ENCODE data around the gene SLCO4A1.

The SLCO4A1 gene

GRCh38 chr20:62638679-62639406 is 3.5 kb upstream of the SLCO4A1 start:
- DNase-seq = no peak

DNA sequence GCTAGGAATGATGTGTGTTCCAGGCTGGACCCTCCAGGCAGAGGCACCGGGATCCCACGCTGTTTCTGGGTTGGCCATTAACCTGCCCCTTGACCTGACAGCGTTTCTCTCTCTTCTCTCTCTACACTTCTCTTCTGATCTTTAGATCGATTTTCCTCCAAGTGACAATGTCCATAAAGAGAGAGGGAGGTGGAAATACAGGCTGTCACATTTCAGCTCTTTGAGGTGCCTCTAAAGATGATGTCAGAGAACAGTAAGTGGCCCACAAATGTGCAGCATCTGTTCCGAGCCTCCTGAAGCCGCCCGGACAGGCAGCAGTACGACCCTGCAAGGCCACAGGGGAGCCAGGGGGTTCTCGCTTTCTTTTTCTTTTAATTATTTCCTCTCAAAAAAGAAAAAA is 2.5 kb upstream of the SLCO4A1 start:
- no peak for DNase-seq

- no peak for DNase-seq
Measured at GRCh38 chr20:62640870-62641269, 1.4 kb upstream of the SLCO4A1 start.

GRCh38 chr20:62641321-62642050 is 817 bp upstream of the SLCO4A1 start:
- DNase-seq = peak; percentile 66

GRCh38 chr20:62642666-62643520 is 590 bp downstream of the SLCO4A1 start:
- DNase-seq = peak; percentile 82

DNA sequence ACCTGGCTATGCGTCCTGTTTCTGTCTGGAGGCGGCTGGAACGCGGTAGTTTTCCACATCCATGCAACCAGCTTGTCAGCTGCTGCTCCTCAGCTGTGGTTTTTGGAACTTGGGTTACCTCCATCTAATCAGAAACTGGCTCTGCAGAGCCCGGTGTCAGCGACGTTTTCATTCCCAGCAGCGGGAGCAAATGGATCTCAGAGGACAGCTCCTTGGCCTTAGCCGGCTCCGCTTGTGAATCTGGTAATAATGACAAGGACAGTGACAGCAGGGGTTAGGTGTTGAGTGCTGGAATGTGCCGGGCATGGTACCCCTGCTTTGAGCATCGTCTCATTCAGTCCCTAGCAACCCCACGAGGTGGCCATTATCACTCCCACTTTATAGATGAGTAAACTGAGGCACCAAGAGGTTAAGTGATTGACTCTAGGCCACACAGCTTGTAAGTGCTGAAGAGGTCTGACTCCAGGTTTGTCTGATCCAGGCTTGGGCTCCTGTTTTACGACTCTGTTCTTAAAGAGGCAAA is 1.3 kb downstream of the SLCO4A1 start:
- DNase-seq = no peak

DNA sequence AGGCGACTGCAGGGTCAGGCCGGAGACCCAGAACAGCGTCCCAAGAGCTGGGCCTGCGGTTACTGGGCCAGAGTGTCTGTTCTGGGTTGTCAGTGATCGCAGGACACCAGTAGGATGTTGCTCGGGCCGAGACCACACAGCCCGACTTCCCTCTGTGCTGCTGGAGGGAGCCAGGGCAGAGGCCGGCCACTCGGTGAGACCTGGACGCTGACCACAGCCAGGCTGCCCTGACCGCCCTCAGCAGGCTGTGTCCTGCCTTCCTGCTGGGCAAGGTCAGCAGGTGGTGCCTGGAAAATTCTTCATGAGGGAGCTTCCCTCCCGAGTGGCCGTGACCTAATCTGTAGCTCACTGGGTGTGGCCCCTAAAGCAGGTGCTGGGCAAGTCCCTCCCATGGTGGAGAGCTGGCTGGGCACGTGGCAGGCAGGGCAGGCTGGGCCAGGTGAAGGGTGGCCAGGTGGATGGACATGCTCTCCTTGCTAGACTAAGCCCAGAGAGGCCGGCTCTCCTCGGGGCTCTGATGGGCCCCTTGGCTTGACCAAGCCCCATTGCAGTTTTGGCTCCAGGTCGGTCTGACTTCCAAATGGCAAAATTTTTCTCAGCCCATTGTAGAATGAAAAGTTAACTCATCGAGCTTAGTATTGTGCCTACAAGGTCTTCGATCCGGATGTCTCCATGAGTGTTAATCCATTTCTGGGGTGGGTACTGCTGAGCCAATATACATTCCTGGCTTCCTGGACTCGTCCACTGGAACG is 1.9 kb downstream of the SLCO4A1 start:
- no peak for DNase-seq

DNA sequence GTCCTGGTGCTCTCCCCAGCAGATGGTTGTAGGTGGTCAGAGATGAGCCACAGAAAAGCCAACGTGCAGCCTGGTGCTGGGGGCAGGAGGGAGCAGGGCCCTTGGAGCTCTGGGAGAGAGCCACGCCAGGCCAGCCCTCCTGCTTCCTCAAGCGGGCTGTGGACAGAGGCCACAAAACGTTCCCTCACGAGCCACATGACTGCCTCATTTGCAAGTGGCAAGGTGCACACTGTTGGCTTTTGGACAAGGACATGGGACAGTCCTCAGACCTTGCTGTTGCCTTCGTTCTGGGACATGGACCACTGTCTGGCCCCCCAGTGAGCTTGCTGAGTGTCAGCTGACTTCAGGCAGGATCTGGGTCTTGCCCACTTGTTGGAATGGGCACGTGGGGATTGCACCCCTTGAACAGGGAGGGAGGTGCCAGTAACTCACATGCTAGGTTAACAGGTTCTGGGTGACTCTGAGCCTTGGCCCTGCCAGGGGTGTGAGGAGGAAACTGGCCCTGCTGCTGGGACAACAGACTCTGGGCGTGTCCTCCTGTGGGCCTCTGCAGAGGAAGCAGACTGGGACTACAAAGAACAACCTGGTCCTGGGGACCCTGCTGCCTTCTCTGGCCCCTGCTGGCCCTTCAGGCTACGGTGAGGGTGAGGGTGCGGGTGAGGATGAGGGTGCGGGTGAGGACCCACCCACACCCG is 2.6 kb downstream of the SLCO4A1 start:
- DNase-seq = no peak

DNA sequence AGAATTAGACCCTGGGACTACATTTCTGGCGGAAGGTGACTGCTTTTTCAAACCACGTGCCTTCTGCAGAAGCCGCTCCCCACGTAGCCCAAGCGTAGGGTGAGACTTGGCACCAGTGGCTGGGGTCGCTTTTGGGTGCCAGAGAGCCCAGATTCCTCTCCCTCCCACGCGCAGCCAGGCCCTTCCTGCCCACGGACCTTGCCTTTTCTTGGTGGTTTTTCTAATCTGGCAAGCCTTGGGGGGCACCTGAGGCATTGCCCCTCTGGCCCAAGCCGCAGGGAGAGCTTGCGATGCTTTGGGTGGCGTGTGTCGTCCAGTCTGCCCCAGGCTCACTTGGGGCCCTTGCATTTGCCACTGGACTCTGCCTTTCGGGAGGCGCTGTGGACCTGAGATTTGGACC is 3.3 kb downstream of the SLCO4A1 start:
- DNase-seq = no peak

DNA sequence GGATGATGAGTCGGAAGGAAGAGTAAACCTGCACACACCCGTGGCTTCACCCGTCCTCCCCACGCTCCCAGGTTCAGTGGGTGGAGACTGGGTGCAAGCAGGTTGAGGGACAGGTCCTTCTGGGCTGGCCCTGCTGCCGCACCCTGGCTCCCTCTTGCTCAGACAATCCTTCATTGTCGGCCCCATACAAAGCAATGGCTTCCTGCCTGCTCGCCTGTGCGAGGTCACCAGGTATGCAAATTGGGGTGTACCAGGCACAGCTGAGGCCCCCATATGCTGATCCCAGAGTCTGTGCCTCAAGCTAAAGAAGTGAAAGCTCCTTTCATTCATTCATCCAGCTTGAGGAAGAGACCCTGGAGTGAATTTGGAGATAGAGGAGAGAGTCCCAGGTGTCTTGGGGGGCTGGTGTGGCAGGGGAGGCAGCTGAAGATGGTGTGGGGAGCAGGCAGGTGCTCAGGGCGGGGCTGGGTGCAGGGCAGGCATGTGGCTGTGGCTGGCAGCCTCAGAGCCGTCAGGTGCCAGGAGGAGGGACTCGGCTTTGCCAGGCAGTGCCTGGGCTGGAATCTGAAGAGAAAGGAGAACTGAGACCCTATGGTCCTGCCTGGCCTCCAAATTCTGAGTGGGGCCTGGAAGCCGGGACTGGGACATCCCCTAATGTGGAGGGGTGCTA is 4.7 kb downstream of the SLCO4A1 start:
- DNase-seq = no peak

DNA sequence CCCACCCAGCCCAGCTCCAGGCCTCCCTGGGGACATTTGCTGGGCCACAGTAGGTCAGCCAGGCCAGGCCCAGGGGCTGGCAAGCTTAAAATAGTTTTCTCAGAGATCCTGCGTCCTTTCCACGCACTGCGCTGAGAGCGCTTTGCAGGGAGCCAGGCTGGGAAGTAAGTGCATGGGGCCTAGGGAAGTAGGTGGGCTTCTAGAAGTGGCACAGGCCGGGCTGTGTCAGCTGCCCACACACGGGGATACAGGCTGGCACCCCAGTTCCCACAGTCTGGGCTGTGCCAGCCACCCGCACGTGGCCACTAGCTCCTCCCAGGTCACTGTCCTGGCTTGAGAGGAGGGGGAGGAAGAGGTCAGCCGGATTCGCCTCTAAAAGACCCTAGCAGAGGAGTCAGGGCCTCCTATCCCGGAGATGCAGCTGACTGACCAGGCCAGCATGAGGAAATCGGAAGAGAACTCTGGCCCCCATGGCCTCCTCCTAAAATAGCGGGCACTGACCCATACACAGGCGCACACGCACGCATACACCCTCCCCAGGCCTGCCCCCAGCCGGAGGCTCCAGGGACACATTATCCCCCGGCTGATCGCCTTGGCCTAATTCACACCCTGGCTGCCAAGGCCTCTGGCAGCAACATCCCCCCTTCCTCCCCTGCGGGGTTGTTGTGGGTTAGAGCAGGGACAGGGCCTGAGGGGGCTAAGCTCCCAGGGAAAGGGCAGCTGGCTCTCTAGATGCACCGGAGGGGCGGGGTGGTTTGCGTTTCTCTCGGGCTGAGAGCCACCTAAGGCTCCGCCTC is 5.4 kb downstream of the SLCO4A1 start:
- no peak for DNase-seq

- DNase-seq = no peak
Measured at GRCh38 chr20:62648318-62648995, 6.2 kb downstream of the SLCO4A1 start.

DNA sequence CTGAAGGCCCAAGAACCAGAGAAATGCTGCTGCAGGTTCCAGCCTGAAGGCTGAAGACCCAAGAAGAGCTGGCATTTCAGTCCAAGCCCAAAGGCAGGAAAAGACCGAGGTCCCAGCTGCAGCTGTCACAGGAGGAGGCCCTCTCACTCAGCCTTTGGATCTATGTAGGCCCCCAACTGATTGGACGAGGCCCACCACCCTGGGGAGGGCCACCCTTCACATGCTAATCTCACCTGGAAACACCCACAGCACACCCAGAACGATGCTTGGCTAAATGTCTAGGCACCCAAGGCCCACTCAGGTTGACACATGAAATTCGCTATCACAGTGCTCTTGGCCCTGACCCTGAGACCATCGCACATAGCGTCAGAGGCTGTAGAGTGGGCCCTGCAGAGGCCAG is 6.8 kb downstream of the SLCO4A1 start:
- no peak for DNase-seq

DNA sequence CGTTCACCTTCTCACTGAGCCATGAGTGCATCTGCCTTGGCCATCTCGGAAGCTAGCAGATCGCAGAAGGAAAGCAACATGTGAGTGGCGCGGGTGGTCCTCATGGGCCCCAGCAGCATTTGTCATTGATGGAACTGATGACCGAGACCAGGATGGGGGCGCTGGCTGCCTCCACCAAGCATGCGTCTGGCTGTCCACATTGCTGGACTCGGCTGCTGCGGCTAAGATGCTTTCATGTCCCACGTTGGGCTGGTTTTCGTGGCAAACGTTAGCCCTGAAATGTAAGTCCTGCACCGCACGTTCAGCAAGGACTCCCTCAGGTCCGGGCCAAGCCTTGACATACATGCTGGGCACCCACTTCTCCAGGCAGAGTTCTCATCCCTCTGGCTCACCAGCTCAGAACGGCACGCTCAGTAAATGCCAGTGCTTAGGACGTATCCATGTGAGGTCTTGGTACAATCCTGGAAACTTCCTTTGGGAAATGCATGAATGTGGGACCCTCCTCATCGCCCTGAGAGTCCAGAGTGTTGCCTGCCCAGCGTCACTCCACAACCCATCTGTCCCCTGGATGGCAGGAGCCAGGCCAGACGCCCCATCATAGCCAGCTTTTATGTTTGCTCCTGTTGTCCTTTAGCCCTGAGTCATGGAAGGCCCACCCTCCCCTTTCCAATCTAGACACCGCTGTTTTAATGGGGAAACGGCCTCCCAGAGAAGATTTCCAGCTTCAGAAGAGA is 8.4 kb downstream of the SLCO4A1 start:
- DNase-seq = no peak

- DNase-seq = peak; percentile 86
Measured at GRCh38 chr20:62651285-62652021, 9.2 kb downstream of the SLCO4A1 start.

DNA sequence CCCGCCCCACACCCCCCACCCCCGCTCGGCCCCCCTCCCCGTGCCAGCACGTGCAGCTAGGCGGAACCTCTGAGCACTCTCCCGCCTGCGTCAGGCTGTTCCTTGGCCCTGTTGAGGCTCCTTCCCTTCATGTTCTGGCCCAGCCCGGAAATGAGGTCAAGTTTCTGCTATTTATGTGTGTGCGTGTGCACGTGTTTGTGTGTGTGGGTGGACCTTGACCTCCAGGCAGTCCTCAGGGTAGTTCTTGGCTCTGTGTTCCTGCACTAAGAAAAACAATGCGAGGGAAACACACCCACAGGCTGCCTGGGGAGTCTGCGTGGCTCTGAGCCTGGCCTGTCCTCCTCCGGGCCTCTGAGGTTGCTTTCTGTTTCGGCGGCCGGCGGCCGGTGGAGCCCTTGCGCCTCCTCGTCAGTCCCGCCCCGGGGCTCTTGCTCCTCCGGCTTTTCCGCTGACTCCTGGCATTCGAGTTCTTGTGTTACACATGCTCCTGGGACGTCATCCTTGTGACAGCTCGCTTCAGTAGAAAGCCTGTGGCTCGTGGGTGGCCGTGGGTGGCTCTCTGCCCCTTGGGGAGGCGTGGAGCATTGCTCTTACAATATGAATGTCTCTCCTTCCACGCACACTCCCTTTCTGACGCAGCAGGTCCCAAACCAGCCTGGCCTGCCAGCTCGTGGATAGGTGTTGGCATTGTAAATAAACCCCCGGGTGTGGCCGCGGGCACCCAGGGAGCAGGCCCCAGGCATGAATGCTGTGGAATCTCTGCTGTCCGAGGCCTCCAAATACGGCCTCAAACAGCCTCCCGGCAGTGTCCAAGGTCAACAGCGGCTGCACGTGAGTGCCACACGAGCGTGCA is 10.0 kb downstream of the SLCO4A1 start:
- peak; percentile 72 for DNase-seq

DNA sequence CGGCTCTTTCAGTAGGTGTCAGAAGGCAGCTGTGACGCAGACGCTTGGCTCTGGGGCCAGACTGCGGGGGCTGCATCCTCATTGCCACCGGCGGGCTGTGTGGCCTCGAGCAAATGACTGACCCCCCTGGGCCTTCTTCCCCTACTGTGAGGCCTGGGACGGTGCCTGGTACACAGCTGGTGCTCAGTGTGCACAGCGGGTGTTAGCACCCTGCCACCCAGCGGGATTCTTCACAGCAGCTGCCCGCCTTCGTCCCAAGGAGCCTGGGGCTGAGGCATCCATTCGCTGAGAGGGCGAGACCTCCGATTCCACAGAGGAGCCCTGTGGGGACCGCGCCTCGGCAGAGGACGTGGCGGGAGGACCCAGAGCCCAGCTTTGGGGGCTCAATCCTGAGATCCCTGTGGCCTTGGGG is 10.6 kb downstream of the SLCO4A1 start:
- no peak for DNase-seq
